ENCODE data around the gene MINAR1.

Gene MINAR1

GRCh38 chr15:79432345-79433275 lies 474 bp downstream of the MINAR1 start:
- DNase-seq: no peak

DNA sequence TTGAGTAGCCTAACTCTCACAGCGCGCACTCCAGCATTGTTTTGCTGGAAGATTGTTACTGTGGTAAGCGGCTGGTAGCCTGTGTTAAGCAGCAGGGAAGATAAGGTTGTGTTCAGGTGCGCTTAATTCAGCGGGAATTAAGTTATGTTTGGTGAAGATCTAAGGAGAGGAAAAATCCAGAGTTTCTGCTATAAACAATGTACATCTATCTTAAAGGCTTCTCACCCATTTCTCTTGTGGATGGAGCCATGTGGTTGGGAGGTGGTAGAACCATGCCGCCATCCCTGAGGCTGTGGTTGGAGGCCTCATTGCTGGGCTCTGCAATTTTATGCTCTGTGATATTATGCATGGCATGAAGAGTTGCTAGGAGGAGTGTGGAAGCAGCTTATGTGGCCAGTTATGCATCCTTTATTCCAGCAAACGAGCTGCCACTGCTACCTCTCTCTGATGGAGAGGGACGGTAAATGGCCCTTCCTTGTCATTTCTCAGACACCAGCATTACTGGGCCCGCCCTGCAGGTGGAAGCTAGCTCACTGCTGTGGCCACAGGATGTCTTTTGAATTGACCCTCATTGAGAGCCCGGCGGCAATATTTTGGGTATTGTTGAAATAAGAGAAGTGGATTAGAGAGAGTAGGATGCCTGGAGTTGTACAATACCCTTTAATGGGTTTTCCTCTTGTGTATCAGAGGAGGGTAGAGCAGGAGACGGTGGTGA lies 1.3 kb downstream of the MINAR1 start:
- no peak for DNase-seq

GRCh38 chr15:79434361-79434760 lies 2.2 kb downstream of the MINAR1 start:
- DNase-seq: no peak

GRCh38 chr15:79436037-79436780 lies 4.1 kb downstream of the MINAR1 start:
- DNase-seq: no peak

DNA sequence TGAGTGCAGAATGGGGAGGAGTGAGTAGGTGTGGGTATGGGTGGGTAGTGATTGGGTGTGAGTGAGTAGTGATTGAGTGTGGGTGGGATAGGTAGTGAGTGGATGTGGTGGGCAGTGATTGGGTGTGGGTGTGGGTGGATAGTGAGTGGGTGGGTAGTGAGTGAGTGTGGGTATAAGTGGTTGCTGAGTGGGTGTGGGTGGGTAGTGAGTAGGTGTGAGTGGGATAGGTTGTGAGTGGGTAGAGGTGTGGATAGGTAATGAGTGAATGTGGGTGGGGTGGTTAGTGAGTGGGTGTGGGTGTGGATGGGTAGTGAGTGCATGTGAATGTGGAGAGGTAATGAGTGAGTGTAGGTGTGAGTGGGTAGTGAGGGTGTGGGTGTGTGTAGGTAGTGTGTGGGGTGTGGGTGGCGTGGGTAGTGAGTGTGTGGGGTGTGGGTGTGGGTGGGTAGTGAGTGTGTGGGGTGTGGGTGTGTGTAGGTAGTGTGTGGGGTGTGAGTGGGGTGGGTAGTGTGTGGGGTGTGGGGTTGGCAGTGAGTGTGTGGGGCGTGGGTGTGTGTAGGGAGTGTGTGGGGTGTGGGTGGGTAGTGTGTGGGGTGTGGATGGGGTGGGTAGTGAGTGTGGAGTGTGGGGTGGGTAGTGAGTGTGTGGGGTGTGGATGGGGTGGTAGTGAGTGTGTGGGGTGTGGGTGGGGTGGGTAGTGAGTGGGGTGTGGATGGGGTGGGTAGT lies 5.3 kb downstream of the MINAR1 start:
- no peak for DNase-seq

DNA sequence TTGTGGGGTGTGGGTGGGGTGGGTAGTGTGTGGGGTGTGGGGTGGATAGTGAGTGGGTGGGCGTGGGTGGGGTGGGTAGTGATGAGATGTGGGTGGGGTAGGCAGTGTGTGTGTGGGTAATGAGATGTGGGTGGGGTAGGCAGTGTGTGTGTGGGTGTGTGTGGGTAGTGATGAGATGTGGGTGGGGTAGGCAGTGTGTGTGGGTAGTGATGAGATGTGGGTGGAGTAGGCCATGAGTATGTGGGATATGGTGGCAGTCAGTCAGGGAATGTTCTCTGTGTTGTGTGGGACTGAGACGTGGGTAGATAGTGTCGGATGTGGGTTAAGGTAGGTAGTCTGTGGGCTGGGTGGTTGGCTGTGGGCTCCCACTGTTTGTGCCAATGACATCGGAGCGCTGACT lies 7.1 kb downstream of the MINAR1 start:
- no peak for DNase-seq

GRCh38 chr15:79440355-79440908 lies 8.3 kb downstream of the MINAR1 start:
- DNase-seq: no peak

DNA sequence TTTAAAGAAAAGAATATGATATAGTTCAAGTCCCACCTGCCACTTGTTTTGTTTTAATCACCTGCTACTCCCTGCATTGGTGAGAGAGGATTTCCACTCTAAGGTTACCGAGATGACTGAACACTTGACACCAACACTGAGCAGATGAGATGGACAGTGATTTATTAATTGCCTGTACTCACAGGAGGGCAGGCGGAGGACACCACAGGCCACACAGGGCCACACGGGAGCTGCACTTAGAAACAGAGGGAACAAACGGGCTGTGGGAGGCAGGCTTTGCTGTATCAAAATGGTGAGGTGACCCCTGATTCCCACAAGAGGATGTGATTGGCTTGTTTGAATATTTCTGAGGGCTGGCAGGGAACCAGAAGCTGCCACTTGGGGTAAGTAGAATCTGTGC lies 10.8 kb downstream of the MINAR1 start:
- no peak for DNase-seq

- no peak for DNase-seq
These were observed 14.9 kb downstream of the MINAR1 start for GRCh38 chr15:79447060-79447459.

DNA sequence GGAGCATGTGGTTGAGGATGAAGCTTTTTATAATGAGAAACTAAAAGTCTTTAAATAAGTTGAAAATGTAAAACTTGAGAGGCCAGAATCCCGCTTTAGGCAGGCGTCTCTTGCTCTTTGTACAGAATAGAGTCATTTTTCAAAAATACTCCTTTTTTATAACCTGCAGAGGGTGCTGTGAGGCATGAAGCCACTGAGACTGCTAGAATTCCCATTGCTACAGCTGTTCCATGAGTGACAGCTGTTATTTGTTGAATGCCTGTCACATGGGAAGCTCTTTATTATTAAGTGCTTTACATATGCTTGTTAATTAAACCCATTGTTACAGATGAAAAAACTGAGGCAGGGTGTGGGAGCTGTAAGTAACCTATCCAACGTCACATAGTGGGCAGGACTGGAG lies 18.5 kb downstream of the MINAR1 start:
- DNase-seq: no peak

DNA sequence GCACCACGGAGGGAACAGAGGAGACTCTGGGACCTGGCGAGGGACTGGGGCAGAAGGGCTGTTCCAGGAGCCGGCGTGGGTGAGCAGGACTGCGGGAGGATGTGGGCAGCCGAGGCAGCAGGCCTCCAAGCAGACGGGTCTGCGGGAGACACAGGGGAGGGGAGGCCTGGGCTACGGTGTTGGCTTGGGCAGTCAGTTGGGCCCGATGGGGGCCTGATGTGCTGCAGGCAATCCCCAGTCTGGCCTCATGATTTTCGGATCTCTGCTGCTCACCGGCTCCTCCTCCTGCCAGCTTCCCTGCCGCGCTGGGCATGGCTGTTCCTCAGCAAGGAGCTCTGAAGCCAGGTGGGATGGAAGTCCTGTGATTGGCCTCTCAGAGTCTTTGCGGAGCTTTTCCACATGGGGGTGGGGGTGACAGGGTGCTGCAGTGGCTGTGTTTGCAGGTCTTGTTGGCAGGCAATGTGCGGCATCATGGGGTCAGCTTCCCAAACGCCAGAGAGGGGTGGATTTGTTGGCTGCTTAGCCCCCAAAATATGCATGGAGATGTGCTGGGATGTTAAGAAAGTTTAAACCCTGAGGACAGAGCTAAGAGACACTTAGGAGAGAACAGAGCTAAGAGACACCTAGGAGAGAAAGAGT lies 19.3 kb downstream of the MINAR1 start:
- no peak for DNase-seq

DNA sequence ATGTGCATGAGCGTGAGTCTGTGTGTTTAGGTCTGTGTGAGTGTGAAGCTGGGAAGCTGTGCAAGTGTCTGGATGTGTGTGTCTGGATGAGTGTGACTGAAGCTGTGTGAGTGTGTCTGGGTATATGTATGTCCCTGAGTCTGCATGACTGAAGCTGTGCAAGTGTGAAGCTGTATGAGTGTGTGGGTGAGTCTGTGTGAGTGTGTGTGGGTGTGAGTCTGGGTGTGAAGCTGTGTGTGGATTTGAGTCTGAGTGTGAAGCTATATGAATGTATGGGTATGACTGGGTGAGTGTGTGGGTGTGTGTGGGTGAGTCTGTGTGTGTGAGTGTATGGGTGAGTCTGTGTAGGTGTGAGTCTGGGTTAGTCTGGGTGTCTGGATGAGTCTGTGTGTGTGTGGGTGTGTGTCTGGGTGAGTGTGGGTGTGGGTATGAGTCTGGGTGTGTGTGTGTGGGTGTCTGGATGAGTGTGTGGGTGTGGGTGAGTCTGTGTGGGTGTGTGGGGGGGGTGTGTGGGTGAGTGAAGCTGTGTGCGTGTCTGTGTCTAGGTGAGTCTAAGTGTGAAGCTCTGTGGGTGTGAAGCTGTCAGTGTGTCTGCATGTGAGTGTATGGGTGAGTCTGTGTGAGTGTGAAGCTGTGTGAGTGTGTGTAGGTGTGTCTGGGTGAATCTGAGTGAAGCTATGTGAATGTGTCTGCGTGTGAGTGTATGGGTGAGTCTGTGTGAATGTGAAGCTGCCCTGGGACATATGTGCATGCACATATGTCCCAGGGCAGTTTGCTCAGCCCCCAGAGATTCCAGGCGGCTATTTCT lies 20.3 kb downstream of the MINAR1 start:
- DNase-seq: no peak

- no peak for DNase-seq
These were observed 21.3 kb downstream of the MINAR1 start for GRCh38 chr15:79453446-79453845.

DNA sequence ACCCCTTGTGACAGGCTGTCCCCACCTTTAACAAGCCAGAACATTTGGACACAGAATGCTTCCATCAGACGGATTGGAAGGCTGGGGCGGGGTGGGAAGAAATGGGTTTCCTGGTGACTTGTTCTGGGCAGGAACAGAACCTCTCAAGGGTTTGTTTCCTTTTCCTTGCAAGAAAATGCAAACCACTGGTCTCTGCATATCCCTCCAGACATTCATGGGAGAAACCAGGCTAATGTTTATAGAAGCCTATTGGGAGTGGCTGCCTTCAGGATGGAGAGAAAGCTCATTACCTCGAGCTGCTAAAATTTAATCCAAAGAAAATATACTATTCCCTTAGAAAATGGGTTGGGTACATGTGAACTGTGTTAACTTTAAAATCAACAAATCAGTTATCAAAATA lies 21.9 kb downstream of the MINAR1 start:
- no peak for DNase-seq

DNA sequence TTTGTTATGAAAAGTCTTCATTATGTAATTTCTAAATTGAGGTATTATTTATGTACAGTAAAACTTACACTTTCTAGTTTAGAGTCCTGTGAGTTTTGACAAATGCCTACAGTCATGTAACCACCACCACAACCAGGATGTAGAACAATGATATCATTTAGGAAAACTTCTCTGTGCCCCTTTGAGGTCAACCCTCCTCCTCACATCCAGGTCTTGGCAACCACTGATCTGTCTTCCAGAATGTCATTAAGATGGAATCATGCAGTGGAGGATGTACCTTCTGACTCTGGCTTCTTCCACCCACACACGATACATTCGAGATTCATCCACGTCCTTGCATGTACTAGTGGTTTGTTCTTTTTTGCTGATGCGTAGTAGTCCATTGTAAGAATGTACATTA lies 23.2 kb downstream of the MINAR1 start:
- DNase-seq: no peak

DNA sequence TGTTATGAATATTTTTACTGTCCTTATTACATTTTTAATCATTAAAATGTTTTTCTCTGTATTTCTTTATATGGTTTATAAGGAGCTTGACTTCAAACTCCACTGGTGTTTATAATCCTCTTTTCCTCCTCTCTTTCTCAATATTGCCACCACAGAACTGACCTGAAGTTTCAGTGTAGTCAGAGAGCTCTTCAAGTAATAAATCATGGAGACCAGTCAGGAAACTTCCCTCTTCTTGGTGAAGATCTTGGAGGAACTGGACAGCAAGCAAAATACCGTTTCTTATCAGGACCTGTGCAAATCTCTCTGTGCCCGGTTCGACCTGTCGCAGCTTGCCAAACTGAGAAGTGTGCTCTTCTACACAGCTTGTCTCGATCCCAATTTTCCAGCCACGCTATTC lies 23.8 kb downstream of the MINAR1 start:
- DNase-seq: no peak

DNA sequence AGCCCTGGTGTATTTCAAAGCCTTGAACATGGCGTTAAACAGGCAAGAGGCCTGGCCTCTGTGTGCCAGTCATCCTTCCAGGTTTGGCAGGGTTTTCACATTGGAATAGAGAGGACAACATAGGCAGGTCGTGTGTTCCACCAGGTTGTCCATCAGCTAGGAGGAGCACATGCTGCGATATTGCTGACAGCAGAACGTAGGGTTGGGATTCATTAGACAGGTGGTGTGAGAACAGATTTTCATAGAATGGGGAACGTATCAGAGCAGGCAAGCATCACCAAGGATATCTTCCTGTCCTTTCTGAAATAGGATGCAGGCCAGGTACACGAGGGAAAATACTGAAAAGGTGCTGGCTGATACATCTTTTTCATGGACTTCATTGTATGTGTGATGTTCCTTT lies 26.4 kb downstream of the MINAR1 start:
- no peak for DNase-seq

DNA sequence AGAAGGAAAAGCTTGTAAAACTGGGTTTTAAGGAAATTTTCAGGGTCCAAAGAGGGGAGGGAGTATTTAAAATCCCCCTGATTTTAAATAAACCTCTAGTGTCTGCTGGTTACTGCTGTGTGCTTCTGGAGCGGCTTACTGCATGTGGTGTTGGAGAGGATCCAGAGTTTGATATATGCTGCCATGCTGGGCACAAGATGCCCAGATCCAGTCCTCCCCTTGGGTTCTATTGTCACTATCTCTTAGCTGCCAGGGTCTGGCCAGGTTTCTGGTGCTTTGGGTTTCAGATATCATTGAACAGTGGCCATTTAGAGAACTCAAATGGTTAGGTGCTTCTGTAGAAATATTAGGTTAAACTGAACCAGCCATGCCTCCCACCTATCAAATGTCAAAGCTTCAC lies 27.5 kb downstream of the MINAR1 start:
- no peak for DNase-seq

- DNase-seq: no peak
These were observed 31.1 kb downstream of the MINAR1 start for GRCh38 chr15:79463043-79463780.

DNA sequence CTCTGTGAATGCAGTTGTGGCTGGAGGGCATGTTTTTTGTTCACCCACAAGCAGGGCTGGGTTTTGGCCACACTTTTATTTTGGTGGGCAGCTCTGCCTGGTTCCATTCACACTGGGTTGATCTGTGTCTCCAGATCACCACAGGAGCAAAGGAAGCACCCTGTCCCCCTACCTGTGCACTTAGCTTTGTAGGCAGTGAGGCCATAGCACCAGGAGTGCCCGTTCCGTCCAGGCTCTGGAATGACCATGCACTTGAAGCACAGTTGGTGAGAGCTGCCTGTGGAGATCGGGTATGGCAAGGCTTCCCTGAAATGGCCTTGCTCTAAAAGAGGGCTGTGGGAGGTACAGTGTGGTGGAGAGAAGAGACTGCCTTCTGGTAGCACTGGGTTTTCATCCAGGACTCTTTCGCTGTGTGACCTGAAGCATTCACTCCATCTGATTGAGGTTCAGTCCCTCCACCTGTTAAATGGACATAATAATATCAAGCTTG lies 31.7 kb downstream of the MINAR1 start:
- no peak for DNase-seq

Data from activated gamma-delta T cell treated with Interleukin-2 at 50 U/mL for 16 hours (primary cell).